HG02759 (cell line): Measurements from ENCODE around the gene FOXN3.

Experiments used
- ATAC-seq: cut with Tn5 transposase; IDR thresholded peaks from one replicate; pipeline ENCODE4 v1.9.1; 2021; ENCODE audit warnings: mild to moderate bottlenecking, moderate library complexity; ENCODE audit not compliant: unreplicated experiment

Gene FOXN3

DNA sequence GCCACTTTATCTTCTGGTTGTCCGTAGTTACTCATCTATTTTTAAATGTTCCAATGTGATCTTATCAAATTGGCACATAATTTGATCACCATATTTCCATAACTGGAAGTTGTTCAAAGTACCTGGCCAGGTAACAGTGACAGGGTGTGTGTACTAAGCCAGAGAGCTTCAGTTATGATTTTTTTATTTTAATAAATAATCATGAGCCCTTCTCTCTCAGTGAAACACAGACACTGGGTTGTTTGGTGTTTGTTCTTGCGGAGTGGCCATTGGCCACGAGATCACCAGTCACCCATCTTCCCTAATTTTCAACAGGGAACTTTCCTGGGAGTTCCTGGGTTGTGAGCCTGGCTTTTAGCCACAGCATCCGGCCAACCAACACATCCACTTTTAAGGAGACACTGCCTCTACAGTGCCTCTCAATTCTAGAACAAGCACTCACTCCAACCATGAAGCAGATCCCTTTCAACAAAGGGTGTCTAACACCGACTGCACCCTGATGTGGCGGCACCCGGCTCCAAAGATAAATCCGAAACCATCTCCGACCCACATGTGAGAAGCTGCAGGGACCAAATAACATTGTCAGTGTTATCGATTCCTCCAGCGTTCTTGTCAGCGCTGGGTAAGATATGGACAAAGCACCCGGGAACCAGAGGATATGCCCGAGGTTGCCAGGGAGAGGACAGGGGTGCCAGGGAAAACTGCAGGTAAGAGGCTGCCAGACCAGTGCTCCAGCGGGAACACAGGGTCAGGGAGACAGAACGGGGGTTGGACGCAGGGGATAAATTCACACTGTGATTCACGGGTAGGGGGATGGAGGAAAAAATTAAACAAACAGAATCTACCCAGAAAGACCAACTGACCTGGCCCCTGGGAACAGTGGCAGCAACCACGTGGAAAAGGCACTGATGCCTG, 49.9 kb downstream of the FOXN3 start:
- no peak for ATAC-seq

- ATAC-seq: peak; percentile 89
Measured at GRCh38 chr14:89365061-89365801, 51.8 kb downstream of the FOXN3 start.

GRCh38 chr14:89364316-89364715, 52.7 kb downstream of the FOXN3 start:
- ATAC-seq: no peak

DNA sequence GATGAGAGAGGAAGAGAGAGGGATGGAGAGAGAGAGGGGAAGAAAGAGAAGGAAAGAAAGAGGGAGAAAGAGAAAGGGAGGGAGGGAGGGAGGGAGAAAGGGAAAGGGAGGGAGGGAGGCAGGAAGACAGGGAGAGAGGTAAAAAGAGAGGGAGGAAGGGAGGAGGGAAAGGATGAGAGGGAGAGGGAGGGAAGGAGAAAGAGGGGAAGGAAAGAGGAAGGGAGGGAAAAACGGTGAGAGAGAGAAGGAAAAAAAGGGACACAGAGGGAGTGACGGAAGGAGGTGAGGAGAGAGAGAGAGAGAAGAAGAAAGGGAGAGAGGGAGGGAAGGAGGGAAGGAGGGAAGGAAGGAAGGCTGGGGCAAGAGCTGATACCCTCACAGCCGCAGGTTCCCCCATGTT, 56.8 kb downstream of the FOXN3 start:
- no peak for ATAC-seq

DNA sequence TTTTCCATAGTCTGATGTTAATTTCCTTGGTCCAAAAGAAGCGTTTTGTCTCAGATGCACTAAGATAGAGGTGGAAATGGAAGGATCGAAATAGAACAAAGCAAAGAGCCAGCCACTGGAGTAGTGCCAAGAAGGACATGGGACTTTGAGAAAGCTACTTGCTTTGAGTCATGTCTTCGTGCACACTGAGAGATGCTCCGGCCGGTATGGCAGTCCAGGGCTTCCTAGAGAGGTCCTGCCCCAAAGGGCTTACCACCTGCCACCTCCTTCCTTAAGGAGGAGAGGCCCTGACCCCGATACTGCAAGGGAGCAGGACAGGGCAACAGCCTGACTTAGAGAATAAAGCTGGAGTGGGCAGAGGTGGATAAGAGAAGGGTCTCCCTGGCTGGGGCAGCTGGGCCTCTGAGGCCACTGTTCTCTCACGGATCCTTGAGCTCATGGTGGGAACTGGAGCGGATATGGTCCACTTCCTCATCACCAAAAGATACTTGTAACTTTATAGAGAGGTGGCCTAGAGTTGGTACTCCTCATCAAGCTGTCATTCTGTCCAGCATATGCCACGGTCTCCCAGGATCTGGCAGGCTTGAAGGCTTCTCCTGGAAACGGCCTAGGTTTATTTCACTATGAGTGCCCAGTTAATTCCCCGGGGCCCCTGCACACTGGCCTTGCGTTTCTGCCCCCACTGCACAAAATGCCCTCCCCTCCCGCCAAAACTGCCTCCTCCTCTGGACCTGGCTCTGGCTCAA, 57.4 kb downstream of the FOXN3 start:
- no peak for ATAC-seq

DNA sequence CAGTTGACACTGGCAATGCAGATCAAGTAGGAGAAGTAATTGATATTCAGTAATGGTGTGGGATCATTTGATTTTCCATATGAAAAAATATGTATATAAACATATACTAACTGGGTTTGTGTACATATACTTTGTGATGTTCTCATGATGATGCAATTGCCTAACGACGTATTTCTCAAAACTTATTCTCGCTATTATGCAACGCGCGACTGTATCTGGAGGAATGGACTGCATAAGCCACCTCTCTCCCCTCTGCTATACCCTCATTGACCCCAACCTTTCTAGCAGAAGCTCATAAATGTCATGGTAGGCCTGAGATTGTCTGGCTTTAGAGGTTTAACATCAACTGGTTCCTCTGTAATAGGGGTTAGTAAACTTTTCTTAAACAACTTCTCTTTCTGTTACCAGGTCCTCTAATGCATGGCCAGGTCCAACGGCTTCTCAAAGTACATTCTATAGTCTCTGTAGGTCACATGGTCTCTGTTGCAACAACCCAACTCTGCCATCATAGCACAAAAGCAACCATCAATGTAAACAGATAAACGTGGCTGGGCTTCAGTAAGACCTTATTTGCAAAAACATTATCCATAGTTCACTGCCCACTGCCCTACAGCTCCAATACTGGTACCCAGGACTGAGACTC, 59.3 kb downstream of the FOXN3 start:
- ATAC-seq: no peak

DNA sequence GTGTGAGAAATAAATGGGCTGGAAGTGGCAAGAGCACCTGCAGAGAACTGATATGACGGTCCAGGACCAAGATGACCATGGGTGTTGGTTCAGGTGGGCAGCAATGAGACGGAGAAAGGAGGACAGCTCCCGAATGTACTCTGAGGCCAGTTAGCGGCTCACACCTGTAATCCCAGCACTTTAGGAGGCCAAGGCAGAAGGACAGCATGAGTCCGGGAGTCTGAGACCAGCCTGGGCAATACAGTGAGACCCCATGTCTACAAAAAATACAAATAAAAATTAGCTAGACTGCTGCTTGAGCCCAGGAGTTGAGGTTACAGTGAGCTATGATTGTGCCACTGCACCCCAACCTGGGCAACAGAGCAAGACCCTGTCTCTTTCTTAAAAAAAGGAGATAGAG, 60.1 kb downstream of the FOXN3 start:
- ATAC-seq: no peak

- no peak for ATAC-seq
Measured at GRCh38 chr14:89356496-89356895, 60.5 kb downstream of the FOXN3 start.

DNA sequence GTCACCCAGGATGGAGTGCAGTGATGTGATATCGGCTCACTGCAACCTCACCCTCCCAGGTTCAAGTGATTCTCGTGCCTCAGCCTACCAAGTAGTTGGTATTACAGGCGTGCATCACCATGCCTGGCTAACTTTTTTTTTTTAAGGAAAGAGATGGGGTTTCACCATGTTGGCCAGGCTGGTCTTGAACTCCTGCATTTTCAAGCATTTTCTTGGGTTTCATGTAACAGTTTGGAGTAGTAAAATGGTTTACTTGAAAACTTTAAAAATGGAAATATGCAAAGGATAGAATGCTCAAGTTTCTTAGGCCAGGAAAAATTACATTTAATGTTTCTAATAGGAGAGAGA, 63.3 kb downstream of the FOXN3 start:
- ATAC-seq: no peak

- ATAC-seq: no peak
Measured at GRCh38 chr14:89352976-89353765, 63.9 kb downstream of the FOXN3 start.

DNA sequence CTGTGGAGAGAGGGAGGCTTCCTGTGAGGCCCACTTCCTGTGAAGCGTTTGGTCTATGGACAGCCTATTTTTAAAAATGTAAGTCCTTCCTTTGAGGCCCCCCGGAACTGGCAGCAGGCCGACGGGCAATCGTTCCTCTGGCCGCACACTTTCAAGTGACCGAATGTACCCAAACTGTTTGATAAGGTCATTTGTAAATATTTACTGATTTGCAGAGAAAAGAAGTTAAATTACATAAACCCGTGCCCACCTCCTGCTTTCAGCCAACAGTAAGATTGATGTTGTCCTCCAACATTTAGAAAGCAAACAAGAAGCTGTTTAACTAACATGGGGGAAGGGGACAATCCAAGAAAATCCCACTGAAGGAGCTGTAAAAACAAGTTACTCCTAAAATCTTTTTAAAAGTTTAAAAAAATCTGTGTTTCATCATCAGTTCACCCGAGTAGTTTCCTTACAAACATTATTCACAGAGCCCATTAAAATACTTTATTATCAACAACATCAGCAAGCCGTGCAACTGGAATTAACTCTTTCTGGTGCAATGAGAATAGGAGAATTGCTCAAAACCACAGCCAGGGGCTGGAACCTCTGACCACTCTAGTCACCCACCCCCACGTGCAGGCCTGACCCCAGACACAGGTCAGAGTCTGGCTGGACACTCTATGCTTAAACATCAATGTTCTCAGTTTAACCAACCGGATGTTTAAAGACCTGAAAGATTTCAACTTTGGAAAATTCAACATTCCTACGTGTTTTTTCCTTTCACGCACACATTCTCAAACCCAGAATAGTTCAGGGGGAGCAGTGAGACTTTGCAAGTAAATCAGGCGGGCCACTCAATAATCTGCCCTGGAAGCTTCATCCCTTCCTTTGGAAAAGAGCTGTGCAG, 65.3 kb downstream of the FOXN3 start:
- peak; percentile 84 for ATAC-seq

DNA sequence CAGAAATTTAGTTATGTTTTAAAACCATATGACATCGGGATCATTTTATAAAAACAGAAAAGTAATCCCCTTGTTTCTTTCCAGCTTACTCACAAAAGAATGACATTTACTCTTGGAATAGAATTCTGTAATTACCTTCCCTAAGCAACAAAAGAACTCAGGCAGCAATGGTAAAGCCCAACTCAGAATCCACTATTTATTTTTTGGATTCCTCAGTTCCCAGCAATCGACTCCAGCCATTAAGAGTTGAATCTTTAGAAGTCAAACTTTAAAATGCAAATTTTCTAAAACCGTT, 65.9 kb downstream of the FOXN3 start:
- ATAC-seq: no peak

- no peak for ATAC-seq
Measured at GRCh38 chr14:89350152-89350551, 66.9 kb downstream of the FOXN3 start.

DNA sequence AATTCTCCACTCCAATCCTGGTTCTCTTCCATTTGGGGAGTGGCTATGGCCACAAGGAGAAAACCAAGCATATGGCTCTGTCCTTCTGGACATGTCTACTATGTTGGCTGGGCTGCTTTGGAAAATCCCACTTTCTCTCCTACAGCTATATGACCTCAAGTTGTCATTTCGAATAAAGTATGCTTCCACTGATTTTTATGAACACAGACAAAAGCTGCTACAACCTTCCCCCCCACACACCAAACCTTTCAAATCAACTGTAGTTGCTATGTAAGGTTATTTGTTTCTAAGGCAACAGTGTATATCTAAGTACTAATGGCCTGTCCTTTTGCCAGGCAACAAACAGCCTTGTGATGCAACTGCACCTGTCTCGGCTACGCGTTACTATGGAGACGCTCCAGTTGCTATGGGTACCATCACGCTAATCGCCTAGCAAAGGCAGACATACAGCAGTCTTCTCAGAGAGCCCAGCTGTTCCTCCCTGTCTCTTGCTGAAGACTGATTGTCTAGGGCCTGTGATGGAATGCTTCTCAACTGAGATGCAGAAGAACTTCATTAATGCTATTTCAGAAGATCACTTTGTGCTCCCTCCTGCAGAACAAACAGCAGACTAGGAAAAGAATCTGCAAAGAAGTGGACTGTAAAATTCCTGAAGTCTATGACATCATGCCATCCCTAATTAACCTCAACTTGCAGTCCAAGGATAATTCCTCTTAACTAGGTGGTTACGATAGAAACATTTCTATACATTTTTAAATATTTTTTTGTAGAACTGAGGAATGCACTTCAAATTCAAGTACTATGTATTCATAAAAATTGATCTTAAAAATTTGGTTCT, 67.6 kb downstream of the FOXN3 start:
- no peak for ATAC-seq

DNA sequence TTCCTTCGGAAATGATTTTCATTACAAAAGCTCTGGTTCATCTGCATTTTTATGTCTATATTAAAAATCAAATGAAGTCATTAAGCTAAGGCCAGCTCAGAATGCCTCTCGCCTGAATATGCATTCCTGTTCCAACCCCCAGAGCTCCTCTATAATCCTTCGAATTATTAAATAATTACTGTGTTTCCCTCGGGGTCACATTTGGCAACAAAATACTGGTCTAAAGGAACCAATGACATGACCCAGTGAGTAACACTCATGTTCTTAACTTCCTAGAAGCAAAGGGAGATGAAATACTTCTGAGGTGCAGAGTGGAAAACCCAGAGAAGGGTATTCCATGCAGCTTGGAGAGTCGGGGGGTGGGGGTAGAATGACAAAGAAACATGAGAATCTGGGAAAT, 68.3 kb downstream of the FOXN3 start:
- ATAC-seq: no peak

DNA sequence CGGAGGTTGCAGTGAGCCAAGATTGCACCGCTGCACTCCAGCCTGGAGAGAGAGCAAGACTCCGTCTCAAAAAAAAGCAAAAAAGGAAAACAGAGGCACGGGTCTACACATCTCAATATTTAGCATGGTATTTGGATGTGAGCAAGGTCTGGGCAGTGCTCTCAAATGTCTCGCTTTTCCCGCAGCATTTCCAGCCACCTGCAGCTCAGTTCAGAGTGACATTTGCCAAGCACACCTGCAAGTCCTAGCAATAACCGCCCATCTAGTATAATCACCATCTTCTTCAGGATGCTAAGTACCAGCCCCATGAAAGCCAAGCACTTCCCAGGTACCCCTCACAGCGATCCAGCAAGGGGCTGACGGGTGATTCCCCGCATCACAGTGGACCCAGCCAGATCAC, 69.1 kb downstream of the FOXN3 start:
- no peak for ATAC-seq

DNA sequence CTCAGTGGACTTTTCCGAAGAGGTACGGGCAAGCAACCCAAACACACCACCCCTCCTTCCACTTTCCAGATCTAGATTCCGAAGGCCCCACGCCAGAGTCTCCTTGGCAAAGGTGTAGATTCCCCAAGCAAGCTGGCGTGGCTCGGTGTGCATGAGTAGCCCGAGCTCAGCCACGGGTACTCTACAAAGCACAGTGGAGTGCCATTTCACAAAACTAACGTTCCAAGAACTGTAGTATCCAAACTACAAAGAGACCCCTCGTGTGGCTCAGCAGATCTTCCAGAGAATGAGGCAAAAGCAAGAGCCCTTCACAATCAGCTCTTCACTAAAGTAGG, 72.1 kb downstream of the FOXN3 start:
- no peak for ATAC-seq

GRCh38 chr14:89343356-89343755, 73.7 kb downstream of the FOXN3 start:
- ATAC-seq: no peak

DNA sequence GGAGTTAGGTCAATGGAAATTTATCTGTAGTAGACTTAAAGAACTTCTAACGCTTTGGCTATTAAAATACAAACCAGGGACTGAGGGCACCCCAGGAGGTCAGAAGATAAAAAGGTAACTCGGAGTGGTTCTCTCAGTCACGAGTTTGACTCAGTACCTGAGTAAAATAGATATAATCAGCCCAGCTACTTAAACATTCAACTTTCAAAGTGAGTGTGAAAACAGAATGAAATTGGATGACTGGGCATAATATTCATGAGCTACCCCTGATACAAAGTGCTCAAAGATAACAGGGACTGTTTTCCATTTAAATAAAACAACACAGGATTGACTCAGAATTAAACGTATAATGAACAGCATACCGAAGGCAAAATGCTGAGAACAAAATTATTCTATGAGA, 75.0 kb downstream of the FOXN3 start:
- no peak for ATAC-seq
